Astrocyte of the cerebellum (primary cell): ENCODE results near the gene PLBD1.

ENCODE experiments used
- DNase-seq: peaks from one replicate; pipeline ENCODE4 v3.0.0-alpha.2; 2011; ENCODE audit warnings: low read depth
- H3K4me3 ChIP-seq: 2 replicates; pipeline ENCODE4 v1.5.1; 2011; ENCODE audit warnings: mild to moderate bottlenecking, low read depth, low read length, moderate library complexity
- CTCF ChIP-seq: IDR thresholded peaks from 2 replicates; pipeline ENCODE4 v1.5.1; 2012; ENCODE audit warnings: low read length, low read depth, moderate library complexity, mild to moderate bottlenecking; ENCODE audit errors: missing control alignments
- in situ Hi-C: cut with HindIII; loops from 2 replicates; pipeline ENCODE4 v1.10.0; 2017; ENCODE audit warnings: low sequenced_read_pairs

PLBD1 gene

DNA sequence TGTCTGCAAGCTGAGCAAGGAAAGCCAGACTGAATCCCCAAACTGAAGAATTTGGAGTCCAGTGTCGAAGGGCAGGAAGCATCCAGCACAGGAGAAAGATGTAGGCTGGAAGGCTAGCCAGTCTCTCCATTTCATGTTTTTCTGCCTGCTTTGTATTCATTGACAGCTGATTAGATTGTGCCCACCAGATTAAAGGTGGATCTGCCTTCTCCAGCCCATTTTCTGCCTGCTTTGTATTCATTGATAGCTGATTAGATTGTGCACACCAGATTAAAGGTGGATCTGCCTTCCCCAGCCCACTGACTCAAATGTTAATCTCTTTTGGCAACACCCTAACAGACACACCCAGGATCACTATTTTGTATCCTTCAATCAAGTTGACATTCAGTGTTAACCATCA, 85.3 kb downstream of the PLBD1 start:
- no peak overlapping the region for H3K4me3 ChIP-seq
- in situ Hi-C loops, result loop anchor here (5.0 kb wide), 1 partner anchor 245 kb away; no protein-coding TSS in a partner anchor
- TF ChIP-seq CTCF, result no peak
- DNase-seq, result no peak

GRCh38 chr12:14481201-14481600, 86.5 kb downstream of the PLBD1 start:
- no peak for DNase-seq
- TF ChIP-seq CTCF, result no peak
- in situ Hi-C loops, result loop anchor here (5.0 kb wide), 1 partner anchor 244 kb away; no protein-coding TSS in a partner anchor

DNA sequence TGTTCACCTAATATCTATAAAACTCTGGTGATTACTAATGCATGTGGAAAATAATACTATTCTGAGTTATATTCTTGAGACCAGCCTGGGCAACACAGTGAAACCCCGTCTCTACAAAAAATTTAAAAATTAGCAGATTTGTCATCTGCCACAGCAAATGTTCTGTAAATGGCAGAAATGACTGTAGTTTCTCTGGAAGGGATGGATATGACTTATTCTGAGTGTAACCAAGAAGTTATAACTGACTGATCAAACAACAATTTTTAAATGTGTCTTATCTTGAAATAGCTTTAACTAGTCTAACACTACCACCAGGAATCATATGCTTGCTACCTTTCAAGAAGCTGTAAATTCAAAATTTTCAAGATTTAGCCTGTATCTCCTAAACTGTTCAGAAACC, 88.7 kb downstream of the PLBD1 start:
- no peak for TF ChIP-seq CTCF
- no peak overlapping the region for H3K4me3 ChIP-seq
- in situ Hi-C loops, result no loop called here
- DNase-seq, result no peak

More at GRCh38 chr12:14481201-14481600, 86.5 kb downstream of the PLBD1 start:
- no peak overlapping the region for H3K4me3 ChIP-seq

DNA sequence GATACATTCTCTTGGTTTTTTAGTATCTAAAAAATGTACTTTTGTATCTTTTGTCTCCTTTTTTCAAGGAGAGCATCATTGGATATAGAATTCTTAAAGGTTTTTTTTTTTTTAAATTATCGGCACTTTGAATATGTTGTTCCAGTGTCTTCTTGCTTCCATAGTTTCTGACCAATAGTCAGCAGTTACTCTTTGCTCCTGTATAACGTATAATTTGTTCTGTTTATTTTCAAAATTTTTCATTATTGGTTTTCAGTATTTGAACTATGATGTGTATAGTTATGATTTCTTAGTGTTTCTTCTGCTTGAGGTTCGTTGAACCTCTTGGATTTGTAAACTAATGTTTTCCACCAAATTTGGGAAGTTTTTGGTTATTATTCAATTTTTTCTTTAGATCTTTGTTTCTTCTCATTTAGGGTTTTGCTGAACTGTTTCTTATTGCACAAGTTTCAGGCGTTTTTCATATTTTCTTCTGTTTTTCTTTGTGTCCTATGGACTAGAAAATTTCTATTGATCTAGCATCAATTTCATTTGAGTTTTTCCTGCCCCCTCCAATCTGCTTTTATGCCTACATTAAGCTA, 93.9 kb downstream of the PLBD1 start:
- in situ Hi-C loops, result no loop called here
- no peak overlapping the region for H3K4me3 ChIP-seq
- no peak for DNase-seq
- TF ChIP-seq CTCF, result no peak

GRCh38 chr12:14471497-14471896, 96.2 kb downstream of the PLBD1 start:
- DNase-seq, result no peak
- in situ Hi-C loops, result no loop called here
- H3K4me3 ChIP-seq, result no peak overlapping the region
- TF ChIP-seq CTCF, result no peak

GRCh38 chr12:14460212-14460841, 107.4 kb downstream of the PLBD1 start:
- no peak overlapping the region for H3K4me3 ChIP-seq
- no peak for TF ChIP-seq CTCF
- DNase-seq, result no peak
- in situ Hi-C loops, result no loop called here
